HG02943 (cell line): ENCODE data around the gene STOML1.

ENCODE experiments used
- ATAC-seq: cut with Tn5 transposase; IDR thresholded peaks from one replicate; pipeline ENCODE4 v1.9.1; 2021; ENCODE audit warnings: mild to moderate bottlenecking, low read depth, moderate library complexity; ENCODE audit not compliant: unreplicated experiment

STOML1 gene

DNA sequence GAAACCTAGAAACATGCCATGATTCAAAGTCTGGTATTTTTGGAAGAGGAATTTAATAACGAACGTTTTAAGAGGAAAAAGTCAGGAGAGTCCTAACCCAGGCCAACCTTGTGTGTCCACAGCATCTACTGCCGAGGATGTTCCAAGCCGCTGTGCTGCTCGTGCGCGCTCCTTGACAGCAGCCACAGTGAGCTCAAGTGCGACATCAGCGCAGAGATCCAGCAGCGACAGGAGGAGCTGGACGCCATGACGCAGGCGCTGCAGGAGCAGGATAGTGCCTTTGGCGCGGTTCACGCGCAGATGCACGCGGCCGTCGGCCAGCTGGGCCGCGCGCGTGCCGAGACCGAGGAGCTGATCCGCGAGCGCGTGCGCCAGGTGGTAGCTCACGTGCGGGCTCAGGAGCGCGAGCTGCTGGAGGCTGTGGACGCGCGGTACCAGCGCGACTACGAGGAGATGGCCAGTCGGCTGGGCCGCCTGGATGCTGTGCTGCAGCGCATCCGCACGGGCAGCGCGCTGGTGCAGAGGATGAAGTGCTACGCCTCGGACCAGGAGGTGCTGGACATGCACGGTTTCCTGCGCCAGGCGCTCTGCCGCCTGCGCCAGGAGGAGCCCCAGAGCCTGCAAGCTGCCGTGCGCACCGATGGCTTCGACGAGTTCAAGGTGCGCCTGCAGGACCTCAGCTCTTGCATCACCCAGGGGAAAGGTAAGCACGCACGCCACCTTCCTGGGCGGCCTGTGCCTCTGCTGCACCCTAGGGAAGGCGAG, 30.8 kb upstream of the STOML1 start:
- no peak for ATAC-seq

DNA sequence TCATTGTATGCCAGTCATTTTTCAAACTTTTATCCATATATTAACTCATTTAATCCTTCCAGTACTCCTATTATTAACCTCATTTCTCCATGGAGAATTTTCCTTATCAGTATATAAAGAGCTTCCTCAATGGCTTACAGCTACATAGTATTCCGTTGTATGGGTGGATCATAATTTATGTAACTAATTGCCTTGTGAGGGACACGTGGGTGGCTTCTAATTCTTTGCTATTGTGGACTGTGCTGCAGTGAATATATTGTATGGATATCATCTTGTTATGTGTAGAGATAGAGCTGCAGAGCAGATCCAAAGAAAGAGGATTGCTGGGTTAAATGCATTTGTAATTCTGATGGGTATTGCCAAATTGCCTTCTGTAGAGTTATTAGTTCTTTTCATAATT, 27.6 kb upstream of the STOML1 start:
- ATAC-seq = no peak

DNA sequence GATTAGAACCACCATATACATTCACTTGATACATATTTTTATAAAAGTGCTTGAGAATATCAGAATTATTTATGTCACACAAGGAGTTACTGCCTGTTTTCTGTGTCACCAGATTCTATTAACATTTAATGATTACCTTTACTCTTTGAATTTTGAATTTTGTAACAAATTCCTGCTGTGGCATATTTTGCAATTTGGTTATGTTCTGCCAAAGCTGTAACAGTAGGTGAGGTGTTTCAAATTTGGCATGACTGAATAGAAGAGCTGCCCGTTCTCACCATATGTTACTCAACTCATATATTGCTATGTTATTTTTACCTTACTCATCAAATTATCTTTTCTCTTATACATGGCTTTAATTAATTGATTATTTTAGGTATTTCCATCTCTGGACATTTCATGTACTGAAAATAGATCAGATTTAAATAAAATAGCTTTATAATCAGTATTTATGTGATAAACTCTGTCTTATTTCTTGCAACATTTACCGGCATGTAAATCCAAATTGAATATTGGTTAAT, 21.3 kb upstream of the STOML1 start:
- ATAC-seq = no peak

DNA sequence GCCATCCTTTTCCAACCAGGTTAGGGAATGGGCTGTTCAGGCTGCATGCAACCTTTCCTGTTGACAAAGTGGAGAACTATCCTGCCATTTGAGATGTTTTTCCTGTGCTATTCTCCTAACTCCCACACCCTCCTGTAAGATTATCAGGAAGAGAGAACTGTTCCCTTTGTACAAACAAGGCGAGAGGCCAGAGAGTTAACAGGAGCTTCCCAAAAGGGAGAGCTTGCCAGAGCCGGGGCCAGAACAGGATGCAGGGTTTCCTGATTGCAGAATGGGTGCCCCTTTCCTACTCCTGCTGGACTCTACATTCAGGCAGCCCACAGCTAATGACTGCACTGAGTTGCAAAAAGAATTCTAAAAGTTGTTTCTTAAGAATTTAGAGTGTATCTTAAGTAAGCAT, 19.5 kb upstream of the STOML1 start:
- no peak for ATAC-seq

DNA sequence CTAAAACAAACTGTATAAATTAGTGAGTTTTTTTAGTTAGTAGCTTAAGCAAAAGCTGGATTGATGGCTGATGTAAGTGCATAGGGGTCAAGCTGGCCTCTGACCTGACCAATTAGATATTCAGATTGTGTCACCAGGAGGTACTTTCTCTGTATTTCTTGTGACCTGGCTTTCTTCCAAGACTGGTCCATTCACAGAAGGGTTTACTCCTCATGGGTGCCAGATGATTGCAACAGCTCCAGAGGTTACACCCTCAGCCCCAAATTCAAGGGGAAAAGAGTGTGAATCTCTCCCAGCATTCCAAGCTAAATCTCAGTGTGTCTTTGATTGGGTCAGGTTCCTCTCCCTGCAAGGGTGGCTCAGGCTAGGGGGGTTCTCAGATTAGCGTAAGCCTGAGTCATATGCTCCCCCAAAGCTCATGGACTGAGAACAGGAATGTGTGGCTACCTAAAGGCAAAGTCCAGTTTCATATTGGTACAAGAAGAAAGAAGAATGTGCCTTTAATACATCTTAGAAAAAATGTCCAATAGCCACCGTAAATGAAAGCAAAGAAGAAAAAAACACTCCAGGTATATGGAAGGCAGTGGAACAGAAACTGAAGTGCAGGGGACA, 18.9 kb upstream of the STOML1 start:
- ATAC-seq = no peak

DNA sequence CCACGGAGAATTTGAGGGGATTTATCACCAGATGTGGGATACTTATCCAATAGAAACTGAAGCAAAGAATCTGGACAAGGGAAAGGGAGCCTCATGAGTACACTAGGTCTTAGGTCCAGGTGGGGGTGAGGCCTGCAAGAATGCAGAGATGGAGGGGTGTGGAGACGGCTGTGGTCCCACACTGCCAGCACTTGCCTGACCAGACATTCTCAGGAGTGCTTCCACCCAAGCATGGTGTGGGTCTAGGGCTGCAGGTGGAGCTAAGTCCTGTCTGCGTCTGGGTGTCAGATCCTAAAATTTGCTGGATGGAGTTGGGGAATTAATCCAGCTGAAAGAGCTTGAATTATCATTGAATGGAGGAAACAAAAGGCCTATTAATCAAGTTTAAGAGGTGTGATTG, 16.8 kb upstream of the STOML1 start:
- ATAC-seq = no peak

DNA sequence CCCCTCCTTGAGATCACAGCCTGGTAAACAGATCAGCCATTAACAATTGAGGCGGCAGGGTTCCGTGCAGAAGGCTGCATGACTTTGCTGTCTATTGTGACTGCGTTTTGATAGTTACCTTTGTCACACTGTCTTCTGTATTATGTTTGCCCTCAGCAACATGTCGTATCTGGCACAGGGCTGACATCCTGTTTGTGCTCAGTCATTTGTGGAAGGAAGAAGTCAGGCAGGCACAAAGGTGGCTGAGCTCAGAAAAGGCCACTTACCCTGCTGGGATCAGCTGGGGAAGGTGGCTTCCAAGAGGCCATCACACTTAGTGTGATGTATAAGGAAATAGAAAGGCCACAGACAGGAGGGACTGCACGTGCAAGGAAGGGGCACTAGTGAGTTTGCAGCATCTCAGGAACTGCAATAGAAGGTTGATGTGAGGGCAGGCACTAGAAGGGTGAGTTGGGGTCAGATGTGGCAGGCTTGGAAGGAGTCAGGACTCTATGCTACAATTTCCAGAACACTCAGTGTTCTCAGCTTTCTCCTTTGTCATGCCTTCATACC, 15.8 kb upstream of the STOML1 start:
- ATAC-seq = no peak

DNA sequence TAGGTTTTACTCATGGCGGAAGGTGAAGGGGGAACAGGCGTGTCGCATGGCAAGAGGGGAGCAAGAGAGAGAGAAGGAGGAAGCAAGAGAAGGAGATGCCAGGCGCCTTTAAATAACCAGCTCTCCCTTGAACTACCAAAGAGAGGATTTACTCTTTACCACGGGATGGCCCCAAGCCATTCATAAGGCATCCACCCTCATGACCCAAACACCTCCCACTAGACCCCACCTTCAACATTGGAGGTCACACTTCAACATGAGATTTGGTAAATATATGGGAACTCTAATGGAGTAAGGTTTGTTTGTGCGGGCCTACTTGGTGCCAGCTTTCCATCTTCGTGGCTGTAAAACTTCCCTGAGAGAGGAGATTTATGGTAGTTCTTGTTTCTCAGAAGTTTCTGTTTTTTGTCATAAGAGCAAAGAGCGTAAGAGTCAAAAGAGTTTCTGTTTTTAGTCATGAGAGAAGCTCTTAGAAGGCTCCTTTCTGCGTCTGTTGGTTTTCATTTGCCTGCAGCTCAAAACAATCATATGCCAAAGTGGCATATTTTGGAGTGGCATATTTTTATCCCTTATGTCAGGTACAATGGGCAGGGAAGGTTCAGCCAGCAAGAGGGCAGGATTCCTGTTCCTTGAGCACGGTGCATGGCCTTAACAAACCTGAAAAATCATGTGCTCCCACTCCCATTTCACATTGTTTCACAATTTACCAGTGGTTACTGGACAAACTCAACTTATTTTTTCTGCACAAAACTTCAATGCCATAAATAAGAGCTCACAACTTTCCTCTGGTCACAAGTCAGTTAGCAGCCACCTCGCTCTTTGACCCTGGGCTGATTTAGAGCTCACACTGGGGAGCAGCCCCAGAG, 14.9 kb upstream of the STOML1 start:
- no peak for ATAC-seq

DNA sequence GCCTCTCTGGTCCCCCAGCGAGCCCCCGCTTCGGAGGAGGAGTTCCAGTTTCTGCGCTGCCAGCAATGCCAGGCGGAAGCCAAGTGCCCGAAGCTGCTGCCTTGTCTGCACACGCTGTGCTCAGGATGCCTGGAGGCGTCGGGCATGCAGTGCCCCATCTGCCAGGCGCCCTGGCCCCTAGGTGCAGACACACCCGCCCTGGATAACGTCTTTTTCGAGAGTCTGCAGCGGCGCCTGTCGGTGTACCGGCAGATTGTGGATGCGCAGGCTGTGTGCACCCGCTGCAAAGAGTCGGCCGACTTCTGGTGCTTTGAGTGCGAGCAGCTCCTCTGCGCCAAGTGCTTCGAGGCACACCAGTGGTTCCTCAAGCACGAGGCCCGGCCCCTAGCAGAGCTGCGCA, 5.9 kb upstream of the STOML1 start:
- ATAC-seq = no peak

DNA sequence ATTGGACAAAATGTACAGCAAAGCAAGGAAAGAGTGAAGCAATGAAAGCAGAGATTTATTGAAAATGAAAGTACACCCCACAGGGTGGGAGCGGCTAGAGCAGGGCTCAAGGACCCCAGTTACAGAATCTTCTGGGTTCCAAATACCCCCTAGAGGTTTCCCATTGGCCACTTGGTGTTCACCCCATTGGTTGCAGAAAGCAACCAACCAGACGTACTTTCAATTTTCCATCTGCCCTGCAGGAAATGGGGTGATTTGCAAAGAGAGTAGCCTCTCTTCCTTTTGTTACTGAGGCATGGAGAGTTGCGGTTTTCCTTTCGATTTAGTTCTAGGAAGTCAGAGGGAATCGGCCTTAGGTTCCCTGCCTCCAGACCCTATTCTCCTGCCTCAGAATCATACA, 4.8 kb upstream of the STOML1 start:
- ATAC-seq = no peak

DNA sequence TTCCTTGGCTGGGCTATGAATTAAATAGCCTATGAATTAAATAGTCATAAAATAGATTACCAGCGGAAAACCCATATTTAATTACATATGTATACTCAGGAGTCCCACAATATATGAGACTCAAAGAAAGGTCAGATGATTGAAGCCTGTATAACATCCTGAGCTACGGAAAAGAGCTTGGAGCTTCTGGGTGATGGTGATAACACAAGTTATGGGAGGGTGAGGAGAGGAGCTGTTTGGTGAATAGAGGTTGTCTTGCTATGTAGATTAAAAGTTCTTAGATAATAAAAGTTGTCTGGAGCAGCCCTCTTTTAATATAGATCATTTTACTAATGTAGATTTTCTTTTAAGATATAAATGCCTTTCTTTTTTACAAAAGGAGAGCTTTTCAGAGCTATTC, 4.2 kb upstream of the STOML1 start:
- no peak for ATAC-seq

DNA sequence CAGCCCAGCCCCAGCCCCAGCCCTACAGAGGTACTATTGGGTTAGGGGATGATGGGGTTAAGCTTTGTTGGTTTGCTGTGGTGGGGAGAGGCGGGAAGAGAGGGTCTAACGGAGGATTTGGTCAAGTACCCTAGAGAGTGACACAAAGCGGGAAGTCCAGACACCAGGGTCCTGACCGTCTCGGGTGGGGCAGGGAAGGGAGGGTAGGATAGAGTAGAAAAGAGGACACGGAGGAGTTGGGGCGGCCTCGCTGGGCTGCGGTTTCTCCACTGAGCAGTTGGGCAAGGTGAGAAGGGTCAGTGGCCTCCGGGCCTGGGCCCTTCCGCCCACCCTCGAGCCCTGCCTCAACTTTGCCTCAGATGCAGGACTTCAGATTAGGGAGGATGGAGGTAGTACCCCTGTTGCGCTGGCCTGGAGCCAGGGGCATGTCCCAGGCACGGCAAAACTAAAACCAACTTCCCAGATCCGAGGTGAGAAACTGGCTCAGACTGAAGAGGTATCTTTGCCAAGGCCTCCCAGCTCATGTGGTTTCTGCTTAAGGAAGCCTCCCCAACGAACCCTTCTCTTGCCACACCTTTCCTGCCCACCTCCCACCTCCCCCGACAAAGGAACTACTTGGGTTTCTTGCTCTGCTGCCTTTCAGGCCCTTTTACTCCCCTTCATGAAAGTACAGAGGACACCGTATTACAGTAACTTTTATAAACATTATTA, 3.0 kb upstream of the STOML1 start:
- no peak for ATAC-seq

DNA sequence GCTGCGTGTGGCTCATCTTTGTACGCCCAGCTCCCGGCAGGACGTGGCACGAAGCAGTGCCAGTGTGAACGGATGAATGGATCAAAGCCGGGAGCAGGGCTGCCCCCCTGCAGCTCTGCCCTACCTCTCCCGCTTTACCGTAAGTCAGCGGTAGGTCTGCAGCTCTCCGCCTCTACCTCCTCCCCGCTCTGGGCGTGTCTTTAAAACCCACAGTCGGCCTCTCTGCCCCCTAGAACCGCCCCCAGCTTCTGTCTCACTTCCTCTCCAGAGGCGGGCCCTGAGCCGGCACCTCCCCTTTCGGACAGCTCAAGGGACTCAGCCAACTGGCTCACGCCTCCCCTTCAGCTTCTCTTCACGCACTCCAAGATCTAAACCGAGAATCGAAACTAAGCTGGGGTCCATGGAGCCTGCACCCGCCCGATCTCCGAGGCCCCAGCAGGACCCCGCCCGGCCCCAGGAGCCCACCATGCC, 2.4 kb upstream of the STOML1 start, which contains the start of gene PML:
PML (plus strand) TSS at position 304 of the 471 bp plus-strand sequence; CDS start at position 401, 97 bp downstream.
- peak; percentile 74 for ATAC-seq

DNA sequence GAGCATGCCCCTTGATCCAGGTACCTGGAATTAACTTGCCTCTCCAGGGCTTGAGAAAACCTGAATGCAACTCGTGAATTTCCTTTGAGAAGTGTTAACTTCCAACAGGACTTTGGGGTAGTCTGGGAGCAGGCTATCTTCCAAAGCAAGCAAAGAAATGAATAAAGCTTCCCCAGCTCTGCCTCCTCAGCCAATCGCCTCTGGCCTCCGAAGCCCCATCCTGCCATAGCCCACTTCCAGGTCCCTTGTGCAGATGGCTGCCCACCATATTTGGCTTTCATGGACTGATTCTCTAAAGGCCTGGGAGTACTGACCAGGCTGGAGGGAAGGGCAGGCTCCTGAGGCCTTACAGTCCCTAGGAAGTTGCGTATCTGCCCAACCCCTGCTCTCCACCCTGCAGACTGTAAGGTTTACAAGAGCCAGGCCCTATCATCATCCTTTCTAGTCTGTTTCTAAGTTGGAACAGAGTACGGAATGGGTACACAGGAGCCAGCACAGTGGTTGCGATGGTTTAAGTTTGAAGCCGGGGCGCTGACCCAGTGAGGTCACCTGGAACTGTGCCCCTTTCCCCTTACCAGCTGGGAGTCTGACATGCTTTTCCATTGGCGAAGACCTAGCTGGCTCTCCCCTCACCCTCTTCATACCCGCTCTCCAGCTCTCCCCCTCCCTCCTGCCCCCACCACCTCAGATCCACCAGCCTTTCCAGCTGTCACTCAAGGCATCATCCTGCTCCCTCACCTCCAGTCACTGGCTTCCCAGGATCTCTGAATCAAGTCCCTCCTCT, 1.3 kb upstream of the STOML1 start:
- no peak for ATAC-seq

DNA sequence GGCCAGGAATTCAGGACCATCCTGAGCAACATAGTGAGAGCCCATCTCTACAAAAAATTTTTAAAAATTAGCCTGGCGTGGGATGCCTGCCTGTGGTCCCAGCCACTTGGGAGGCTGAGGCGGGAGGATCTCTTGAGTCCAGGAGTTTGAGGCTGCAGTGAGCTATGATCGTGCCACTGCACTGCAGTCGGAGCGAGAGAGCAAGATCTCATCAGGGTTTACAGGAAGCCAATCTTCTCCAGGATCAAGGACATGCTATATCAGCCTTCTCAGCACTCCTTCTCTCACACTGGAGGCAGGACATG, 451 bp upstream of the STOML1 start:
- ATAC-seq = no peak

DNA sequence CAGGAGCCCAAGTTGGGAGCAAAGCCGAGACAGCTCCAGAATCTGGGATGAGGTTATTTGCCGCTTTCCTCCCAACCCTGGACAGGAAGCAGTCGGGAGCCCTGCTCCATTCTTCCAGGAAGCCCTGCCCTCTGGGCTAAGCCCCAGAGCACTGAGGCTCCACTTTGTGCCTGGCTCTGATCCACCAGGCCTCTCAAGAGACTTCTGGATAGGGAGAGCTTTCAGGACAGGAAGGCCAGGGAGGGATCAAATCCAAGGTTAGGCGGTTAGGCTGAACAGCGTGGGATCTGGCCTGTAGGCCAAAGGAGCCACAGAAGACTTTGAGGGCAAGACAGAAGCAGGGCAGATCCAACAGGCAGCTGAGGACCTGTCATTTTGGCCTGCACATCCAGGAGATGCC, 835 bp downstream of the STOML1 start:
- no peak for ATAC-seq

DNA sequence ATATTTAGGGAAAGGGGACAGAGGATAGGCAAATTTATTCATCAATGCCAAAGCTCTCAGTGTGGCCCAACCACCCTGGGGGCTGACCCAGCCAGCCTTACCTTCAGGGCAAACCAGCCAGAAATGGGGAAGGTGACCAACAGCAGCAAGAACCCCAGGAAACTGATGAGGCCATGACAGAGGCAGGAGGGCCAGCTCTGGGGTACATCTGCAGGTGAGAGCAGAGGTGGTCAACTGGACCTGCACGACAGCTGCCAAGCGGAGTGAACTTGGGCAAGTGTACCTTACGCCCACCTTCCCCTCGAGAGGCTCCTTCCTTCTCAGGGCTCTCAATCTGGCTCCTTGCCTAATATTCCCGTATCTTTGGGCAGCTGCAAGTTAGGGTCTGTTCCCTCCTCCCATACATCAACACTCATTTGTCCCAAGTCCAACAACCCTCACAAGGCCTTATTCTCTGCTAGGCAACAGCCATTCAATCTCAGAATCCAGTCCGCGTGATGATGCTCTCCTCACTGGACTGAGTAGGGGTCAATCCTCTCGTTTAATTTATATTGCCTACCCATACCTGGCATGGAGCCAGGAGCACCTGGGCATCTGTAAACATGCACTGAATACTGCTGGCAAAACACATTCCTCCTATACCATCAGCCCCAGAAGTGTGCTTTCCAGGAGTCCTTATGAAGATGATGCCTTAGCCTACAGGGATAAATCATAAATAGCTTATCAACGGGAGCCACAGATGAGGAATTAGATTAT, 1.7 kb downstream of the STOML1 start:
- ATAC-seq = no peak

DNA sequence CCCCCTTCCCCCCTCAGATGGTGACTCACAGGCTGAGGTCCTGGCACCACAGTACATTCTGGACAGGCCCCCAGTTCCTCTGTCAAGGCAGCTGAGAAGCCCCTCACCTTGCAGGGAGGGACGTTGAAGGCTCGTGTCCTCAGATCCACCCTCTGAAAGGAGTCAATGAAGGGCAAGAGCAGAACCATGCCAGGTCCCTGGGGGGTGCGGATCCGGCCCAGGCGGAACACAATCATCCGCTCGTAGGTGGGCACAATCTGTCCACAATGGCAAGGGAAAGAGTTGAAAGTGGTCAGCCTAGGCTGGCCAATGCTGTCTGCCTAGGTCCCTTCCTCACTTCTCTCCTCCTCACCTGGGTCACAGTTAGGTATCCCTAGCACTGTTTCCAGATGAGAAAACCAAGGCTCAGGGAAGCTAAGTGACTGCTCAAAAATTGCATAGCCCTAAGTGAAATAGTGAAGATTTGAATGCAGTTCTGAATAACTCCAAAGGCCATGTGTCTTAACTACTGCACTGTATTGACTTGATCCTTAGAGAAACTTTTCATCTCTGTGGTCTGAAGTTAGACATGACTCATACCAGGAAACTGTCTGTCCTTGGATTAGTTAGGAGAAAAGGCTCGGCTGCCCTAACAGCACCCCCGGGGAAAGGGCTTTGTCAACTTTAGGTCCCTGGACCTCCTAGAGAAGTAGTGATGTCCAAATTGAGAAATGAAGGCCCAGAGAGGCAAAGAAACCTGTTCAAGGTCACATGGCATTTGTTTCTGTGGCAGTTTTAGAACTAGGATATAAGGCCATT, 2.9 kb downstream of the STOML1 start:
- no peak for ATAC-seq
